ENCODE data around the gene CKMT1B. TPM values are rescaled to one million over a fixed set of nuclear protein-coding genes. Genes with fewer than 3 reads are reported as not detected.

Gene CKMT1B
- total RNA-seq, result 1.0 TPM in 1 of 2 replicates, not detected in the other

DNA sequence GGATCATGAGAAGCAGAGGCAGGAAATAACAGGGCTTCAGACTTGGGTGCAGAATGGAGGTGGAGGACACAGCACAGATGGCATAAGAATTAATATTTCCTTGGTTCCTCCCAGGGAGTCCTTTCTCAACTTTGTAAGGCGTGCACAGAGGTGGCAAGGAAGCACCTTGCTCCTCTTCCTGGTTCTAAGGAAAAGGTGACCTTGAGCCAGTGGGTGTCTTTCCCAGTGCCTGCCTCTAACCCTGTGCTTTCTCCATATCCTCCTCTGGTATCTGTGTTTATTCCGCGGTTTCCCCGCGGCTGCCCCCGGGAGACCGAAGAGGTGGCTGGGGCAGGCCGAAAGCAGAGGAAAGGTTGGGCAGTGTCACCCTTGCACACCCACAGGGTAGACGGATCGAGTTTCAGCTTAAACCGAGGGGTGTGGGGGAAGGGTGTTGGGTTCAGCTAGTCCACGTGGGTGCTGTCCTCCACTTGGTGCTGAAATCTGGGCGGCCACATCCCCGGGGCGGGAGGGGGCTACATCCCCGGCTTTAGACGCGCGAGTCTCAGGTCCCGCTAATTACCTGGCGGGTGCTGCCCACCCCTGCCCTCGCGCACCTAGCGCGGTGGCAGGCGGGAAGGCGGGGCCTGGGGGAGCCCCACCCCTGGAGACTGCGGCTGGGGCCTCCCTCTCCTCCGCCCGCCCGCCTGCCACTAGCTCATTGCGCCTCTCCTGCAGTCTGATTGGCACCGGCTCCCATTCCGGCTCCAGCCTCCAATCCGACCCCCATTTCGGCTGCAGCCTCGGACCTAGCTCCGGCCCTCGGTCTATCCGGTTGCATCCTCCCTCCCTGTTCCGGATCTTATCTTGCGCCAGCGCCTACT lies at the start of gene CKMT1B:
TSS of gene CKMT1B (plus strand) at position 700 of the 863 bp plus-strand sequence. CDS start 192 bp downstream, outside the sequence.

DNA sequence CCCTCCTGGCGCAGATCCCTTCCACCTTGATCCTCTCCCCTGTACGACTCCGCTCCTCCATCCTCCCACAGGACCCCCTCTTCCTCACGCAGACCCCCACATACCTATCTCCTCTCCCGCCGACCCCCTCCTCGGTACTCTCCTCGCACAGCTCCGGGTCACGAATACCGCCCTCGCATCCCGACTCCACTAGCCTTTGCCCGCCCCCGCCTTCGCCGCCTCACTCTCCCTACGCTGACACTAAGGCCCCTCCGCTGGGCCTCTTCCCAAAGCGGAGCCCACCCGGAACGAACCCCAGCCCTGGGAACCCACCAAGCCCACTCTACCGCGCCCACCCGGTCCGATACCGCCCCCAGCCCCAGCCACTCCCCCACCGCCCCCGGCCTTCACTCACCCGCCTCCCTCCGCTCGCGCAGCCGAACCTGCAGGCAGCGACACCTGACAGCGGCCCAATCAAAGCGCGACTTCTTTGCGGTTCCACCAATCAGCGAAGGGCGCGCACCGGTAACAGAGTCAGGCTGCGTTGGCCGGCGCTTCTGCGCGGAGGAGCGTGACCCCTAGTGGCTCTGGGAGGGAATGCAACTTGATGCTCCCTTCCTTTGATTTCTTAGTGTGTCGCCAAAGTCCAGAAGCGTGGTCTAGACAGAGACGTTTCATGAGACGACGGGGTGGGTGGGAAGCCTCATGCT lies 3.9 kb upstream of the CKMT1B start, which contains the start of gene PPIP5K1:
TSS of gene PPIP5K1 (minus strand) at position 431 of the 689 bp plus-strand sequence. CDS start 5,704 bp downstream, outside the sequence.

DNA sequence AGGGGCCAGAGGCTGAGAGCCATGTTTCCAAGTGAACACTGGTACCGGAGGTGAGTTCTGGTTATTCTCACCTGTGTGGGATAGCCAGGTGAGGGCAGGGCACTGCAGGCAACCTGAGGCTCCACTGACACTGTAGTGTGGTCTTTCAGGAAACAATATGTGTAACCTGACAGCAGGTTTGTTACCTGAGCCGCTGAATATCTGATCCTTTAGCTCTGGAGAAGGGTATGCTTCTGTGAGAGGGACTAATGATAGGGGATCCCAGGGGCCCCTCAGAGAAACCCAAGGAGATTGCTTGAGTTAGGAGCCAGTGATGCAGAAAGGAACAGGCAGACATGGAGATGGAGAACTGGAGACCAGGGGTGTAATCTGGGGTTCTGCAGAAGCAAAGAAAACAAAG lies 24.9 kb downstream of the CKMT1B start, which contains the start of gene STRC:
TSS of gene STRC (minus strand) at position 101 of the 400 bp plus-strand sequence. CDS start at position 23, 78 bp downstream.

Other genes with a start within 250 kb of the CKMT1B start
- 6.3 and 13.0 TPM in 2 replicates for gene ZSCAN29, start 223.0 kb upstream of the CKMT1B start, total RNA-seq
- gene TUBGCP4, start 222.9 kb upstream of the CKMT1B start, total RNA-seq, result 12.3 and 12.6 TPM in 2 replicates
- 23.3 and 37.8 TPM in 2 replicates for gene TP53BP1, start 100.9 kb upstream of the CKMT1B start, total RNA-seq
- gene MAP1A, start 76.4 kb upstream of the CKMT1B start, total RNA-seq, result 26.2 and 29.1 TPM in 2 replicates
- 4.5 and 6.9 TPM in 2 replicates for gene PPIP5K1, start 3.8 kb upstream of the CKMT1B start, total RNA-seq
- not detected in 2 replicates for gene STRC, start 24.8 kb downstream of the CKMT1B start, total RNA-seq
- 0.65 TPM in 1 of 2 replicates, not detected in the other for gene CATSPER2, start 54.8 kb downstream of the CKMT1B start, total RNA-seq
- not detected in 2 replicates for gene CKMT1A, start 99.8 kb downstream of the CKMT1B start, total RNA-seq
- 295 and 351 TPM in 2 replicates for gene PDIA3, start 152.4 kb downstream of the CKMT1B start, total RNA-seq
- 3.2 and 3.7 TPM in 2 replicates for gene ELL3, start 182.9 kb downstream of the CKMT1B start, total RNA-seq
- 1,226 and 1,940 TPM in 2 replicates for gene SERF2, start 198.3 kb downstream of the CKMT1B start, total RNA-seq
- not detected in 2 replicates for gene SERINC4, start 206.2 kb downstream of the CKMT1B start, total RNA-seq
- 8.0 and 20.6 TPM in 2 replicates for gene HYPK, start 206.6 kb downstream of the CKMT1B start, total RNA-seq
- 21.1 and 27.1 TPM in 2 replicates for gene MFAP1, start 230.7 kb downstream of the CKMT1B start, total RNA-seq
- gene WDR76, start 233.0 kb downstream of the CKMT1B start, total RNA-seq, result 5.6 and 15.8 TPM in 2 replicates

All from epithelial cell of alveolus of lung (primary cell).